HepG2 (cell line): ENCODE results near the gene ZFAND2A. TPM values are rescaled to one million over a fixed set of nuclear protein-coding genes. Genes with fewer than 3 reads are reported as not detected.
A peak's percentile ranks its signal among the peaks of the same experiment; 100 is the strongest.

Source experiments
- FOXO4 ChIP-seq: sonication (generic); formaldehyde crosslinking; conservative IDR thresholded peaks from 2 replicates; pipeline ENCODE4 v1.8.1; 2023; ENCODE audit warnings: missing genetic modification reagents
- GABPA ChIP-seq, 2 experiments: IDR thresholded peaks; 2 replicates each; pipeline ENCODE4 v1.6.1; 2011 to 2016; ENCODE audit warnings: low read depth in 2 of 2, low read length in 1 of 2, missing biosample characterization in 1 of 2, missing genetic modification characterization in 1 of 2
- GATA4 ChIP-seq: sonication (generic); IDR thresholded peaks from 2 replicates; pipeline ENCODE4 v1.6.1; 2016; ENCODE audit warnings: antibody characterized with exemption, low read depth, borderline replicate concordance
- GZF1 ChIP-seq: sonication (generic); formaldehyde crosslinking; IDR thresholded peaks from 2 replicates; pipeline ENCODE4 v1.5.1; 2020; ENCODE audit warnings: mild to moderate bottlenecking, missing genetic modification reagents
- PRDM10 ChIP-seq: sonication (generic); formaldehyde crosslinking; IDR thresholded peaks from 2 replicates; pipeline ENCODE4 v1.4.0; 2020; ENCODE audit warnings: low read depth, missing genetic modification reagents
- ZBTB42 ChIP-seq: sonication (generic); formaldehyde crosslinking; IDR thresholded peaks from 2 replicates; pipeline ENCODE4 v1.5.0; 2020; ENCODE audit warnings: mild to moderate bottlenecking, missing genetic modification reagents
- polyA plus RNA-seq, 8 experiments: library from polyadenylated mRNA; depleted of rRNA in 3 of 8; stranded (reverse) in 7 of 8; unstranded in 1 of 8; fragments of >200 nt; fragmentation: Illumina TruSeq in 4 of 8; extraction: Trizol in 4 of 8; gene quantifications; 2 replicates each; pipeline versions ENCODE4 v1.2.1 to v1.2.3, GENCODE V29; 2011 to 2016; ENCODE audit warnings: low read depth in 4 of 8, missing spikeins in 1 of 8, mixed read lengths in 1 of 8; ENCODE audit not compliant: insufficient read depth in 1 of 8
- total RNA-seq, 5 experiments: library from RNA; depleted of rRNA; stranded (reverse); fragments of >200 nt; fragmentation: Illumina TruSeq; extraction: Trizol; gene quantifications; 2 replicates each; pipeline ENCODE4 v1.2.3, GENCODE V29; 2016; ENCODE audit warnings: low read depth in 1 of 5
- TF ChIP-seq, protein P1 (sequence below): sonication (generic); formaldehyde crosslinking; IDR thresholded peaks from 2 replicates; pipeline ENCODE4 v1.5.0; 2020; ENCODE audit warnings: mild to moderate bottlenecking, low read depth, missing genetic modification reagents, borderline replicate concordance

Gene ZFAND2A
- total and polyA plus RNA-seq, 2 of the 13 experiments (the other 11 are each of a cell fraction or from before 2014, with no cell fraction given): 140 to 153 TPM

GRCh38 chr7:1175967-1176851, 16.2 kb upstream of the ZFAND2A start (continued):
- TF ChIP-seq PRDM10 (CRISPR knock-in tag): no peak
- TF ChIP-seq ZBTB42: 0 out of 2 replicates have a peak, but pooled peaks have one; percentile 28
- no peak for TF ChIP-seq GZF1
- TF ChIP-seq, protein P1, sequence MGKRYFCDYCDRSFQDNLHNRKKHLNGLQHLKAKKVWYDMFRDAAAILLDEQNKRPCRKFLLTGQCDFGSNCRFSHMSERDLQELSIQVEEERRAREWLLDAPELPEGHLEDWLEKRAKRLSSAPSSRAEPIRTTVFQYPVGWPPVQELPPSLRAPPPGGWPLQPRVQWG (CRISPR knock-in tag): no peak
- TF ChIP-seq FOXO4 (CRISPR knock-in tag): no peak
- TF ChIP-seq GATA4: no peak
- TF ChIP-seq GABPA (IDR thresholded peaks at IDR 0.05; ENCODE audit: low read depth, low read length): peak; percentile 40
- peak; percentile 80 for TF ChIP-seq GABPA (CRISPR knock-in tag; IDR thresholded peaks at IDR 0.05; ENCODE audit: low read depth)
- TF ChIP-seq, all 625 proteins: peak for 181
